Neural crest cell (in vitro differentiated cells): ENCODE data around the gene DRC3. TPM values are rescaled to one million over a fixed set of nuclear protein-coding genes. Genes with fewer than 3 reads are reported as not detected.

Experiments used
- DNase-seq: peaks from one replicate; pipeline ENCODE4 v3.0.0; 2021; ENCODE audit warnings: low read depth, mixed read lengths, low spot score
- H3K27ac Mint-ChIP-seq: one replicate; pipeline ENCODE4 v1.8.0; 2021; ENCODE audit warnings: mild to moderate bottlenecking, mixed read lengths; ENCODE audit not compliant: unreplicated experiment
- H3K27me3 Mint-ChIP-seq: 2 replicates; pipeline ENCODE4 v1.8.0; 2021; ENCODE audit warnings: low read depth, mild to moderate bottlenecking, mixed read lengths
- H3K36me3 Mint-ChIP-seq: 2 replicates; pipeline ENCODE4 v1.8.0; 2021; ENCODE audit warnings: low read depth, mild to moderate bottlenecking, mixed read lengths
- H3K4me1 Mint-ChIP-seq: 2 replicates; pipeline ENCODE4 v1.8.0; 2021; ENCODE audit warnings: mixed read lengths
- H3K4me3 Mint-ChIP-seq: one replicate; pipeline ENCODE4 v1.8.0; 2021; ENCODE audit warnings: mild to moderate bottlenecking, mixed read lengths
- H3K9me3 Mint-ChIP-seq: 2 replicates; pipeline ENCODE4 v1.8.0; 2021; ENCODE audit warnings: mixed read lengths
- CTCF ChIP-seq: fragments of 200-600 bp; sonication (generic); conservative IDR thresholded peaks from 2 replicates; pipeline ENCODE4 v1.5.0; 2021; ENCODE audit warnings: antibody characterized with exemption, mild to moderate bottlenecking
- total RNA-seq: library from RNA; stranded (reverse); gene quantifications from 2 replicates; pipeline ENCODE4 v1.2.1, GENCODE V29; 2021

The DRC3 gene
- total RNA-seq, 1 donor from 2014 or later = 0.61 TPM

- Mint-ChIP-seq H3K27ac (no peak overlapping the region), H3K36me3 (peaks cover 4% of the 10 kb centered on the region), H3K4me1 (peaks cover 3% of the 10 kb centered on the region), H3K4me3 (no peak overlapping the region), H3K27me3 (no peaks in the 10 kb centered on the region), H3K9me3 (no peaks in the 10 kb centered on the region)
- no peak for DNase-seq
- TF ChIP-seq CTCF = no peak
Measured at GRCh38 chr17:18011286-18011685, 38.6 kb downstream of the DRC3 start.

GRCh38 chr17:18014006-18014405, 41.3 kb downstream of the DRC3 start:
- no peak for TF ChIP-seq CTCF
- Mint-ChIP-seq H3K4me3 (no peak overlapping the region), H3K27me3 (no peaks in the 10 kb centered on the region), H3K36me3 (peaks cover 4% of the 10 kb centered on the region), H3K27ac (no peak overlapping the region), H3K4me1 (no peaks in the 10 kb centered on the region), H3K9me3 (no peaks in the 10 kb centered on the region)
- no peak for DNase-seq

- H3K27ac Mint-ChIP-seq = peak overlapping the region; percentile 50
- no peak overlapping the region for H3K4me3 Mint-ChIP-seq
- no peaks in the 10 kb centered on the region for H3K27me3 Mint-ChIP-seq
- DNase-seq = no peak
- no peaks in the 10 kb centered on the region for H3K4me1 Mint-ChIP-seq
- no peak for TF ChIP-seq CTCF
- no peaks in the 10 kb centered on the region for H3K9me3 Mint-ChIP-seq
- no peaks in the 10 kb centered on the region for H3K36me3 Mint-ChIP-seq
Measured at GRCh38 chr17:18015593-18015992, 42.9 kb downstream of the DRC3 start.

GRCh38 chr17:18016426-18016825, 43.8 kb downstream of the DRC3 start:
- TF ChIP-seq CTCF = no peak
- no peaks in the 10 kb centered on the region for H3K36me3 Mint-ChIP-seq
- DNase-seq = no peak
- H3K27me3 Mint-ChIP-seq = no peaks in the 10 kb centered on the region
- no peak overlapping the region for H3K4me3 Mint-ChIP-seq
- H3K9me3 Mint-ChIP-seq = no peaks in the 10 kb centered on the region
- H3K4me1 Mint-ChIP-seq = no peaks in the 10 kb centered on the region
- no peak overlapping the region for H3K27ac Mint-ChIP-seq

GRCh38 chr17:18017958-18018357, 45.3 kb downstream of the DRC3 start:
- DNase-seq = no peak
- H3K27me3 Mint-ChIP-seq = no peaks in the 10 kb centered on the region
- H3K36me3 Mint-ChIP-seq = no peaks in the 10 kb centered on the region
- no peak for TF ChIP-seq CTCF
- H3K4me3 Mint-ChIP-seq = no peak overlapping the region
- H3K4me1 Mint-ChIP-seq = no peaks in the 10 kb centered on the region
- H3K9me3 Mint-ChIP-seq = no peaks in the 10 kb centered on the region
- H3K27ac Mint-ChIP-seq = no peak overlapping the region

GRCh38 chr17:18018411-18018921, 45.8 kb downstream of the DRC3 start:
- Mint-ChIP-seq H3K27ac (no peak overlapping the region), H3K4me1 (no peaks in the 10 kb centered on the region), H3K27me3 (no peaks in the 10 kb centered on the region), H3K9me3 (no peaks in the 10 kb centered on the region), H3K36me3 (no peaks in the 10 kb centered on the region), H3K4me3 (no peak overlapping the region)
- no peak for TF ChIP-seq CTCF
- DNase-seq = no peak
